ENCODE data around the gene MAPRE2. TPM values are rescaled to one million over a fixed set of nuclear protein-coding genes. Genes with fewer than 3 reads are reported as not detected.
A peak's percentile ranks its signal among the peaks of the same experiment; 100 is the strongest.

Gene MAPRE2
- total and polyA plus RNA-seq, 2 of the 13 experiments (the other 11 are each of a cell fraction or from before 2014, with no cell fraction given), result 34.5 to 67.9 TPM

DNA sequence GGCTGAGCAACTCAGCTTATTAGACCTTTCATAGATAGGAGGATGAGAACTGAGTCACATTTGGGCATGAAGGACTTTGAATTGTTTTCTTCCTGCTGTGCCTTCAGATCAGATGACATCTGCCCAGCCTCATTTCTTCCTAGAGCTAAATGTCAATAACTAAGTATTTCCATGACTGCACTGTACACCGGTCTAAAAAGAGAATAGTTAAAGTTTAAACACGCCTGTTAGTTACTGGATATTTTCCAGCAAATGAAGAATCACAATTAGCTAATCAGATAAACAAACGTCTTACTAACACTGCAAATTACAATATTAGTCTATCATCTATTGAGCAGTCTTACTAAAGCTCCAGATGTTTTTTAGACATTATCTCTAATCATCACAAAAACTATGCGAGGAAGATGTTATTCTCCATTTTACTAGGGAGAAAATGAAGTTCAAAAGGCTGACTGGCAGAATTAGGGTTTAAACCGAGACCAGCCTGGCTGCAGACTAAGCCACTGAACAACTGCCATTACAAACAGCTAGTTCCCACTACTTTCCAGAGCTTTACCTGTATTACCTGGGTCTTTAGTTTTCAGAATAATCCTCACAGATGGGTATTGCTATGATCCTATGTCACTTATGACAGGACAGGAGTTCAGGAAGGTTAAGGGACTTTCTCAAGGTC lies 130.2 kb downstream of the MAPRE2 start (continued):
- TF ChIP-seq MAZ (IDR thresholded peaks at IDR 0.05; ENCODE audit: borderline replicate concordance, low read depth, low read length) (no peak), MAZ (CRISPR knock-in tag; IDR thresholded peaks at IDR 0.05; ENCODE audit: low read depth) (no peak), ZKSCAN1 (IDR thresholded peaks at IDR 0.05; ENCODE audit: low read length) (no peak), ZNF891 (CRISPR knock-in tag; IDR thresholded peaks at IDR 0.05) (no peak), NFYC (CRISPR knock-in tag; IDR thresholded peaks at IDR 0.05) (no peak), SP2 (CRISPR knock-in tag; IDR thresholded peaks at IDR 0.05) (no peak), NKX3-1 (CRISPR knock-in tag; IDR thresholded peaks at IDR 0.05) (no peak), ZMYM3 (CRISPR knock-in tag; IDR thresholded peaks at IDR 0.05) (no peak), MYC (CRISPR knock-in tag; IDR thresholded peaks at IDR 0.05; ENCODE audit: borderline replicate concordance) (no peak), ZNF563 (CRISPR knock-in tag; IDR thresholded peaks at IDR 0.05) (no peak), ZNF17 (CRISPR knock-in tag; IDR thresholded peaks at IDR 0.05) (no peak), ZNF549 (CRISPR knock-in tag; IDR thresholded peaks at IDR 0.05) (no peak), SMARCC2 (IDR thresholded peaks at IDR 0.05) (no peak), ZNF33B (CRISPR knock-in tag; IDR thresholded peaks at IDR 0.05) (no peak), HOXA3 (CRISPR knock-in tag; IDR thresholded peaks at IDR 0.05) (no peak), TCF7L2 (IDR thresholded peaks at IDR 0.05; ENCODE audit: low read depth, low read length) (no peak), NFE2 (CRISPR knock-in tag; IDR thresholded peaks at IDR 0.05) (no peak), ZNF644 (CRISPR knock-in tag; IDR thresholded peaks at IDR 0.05; ENCODE audit: low read depth) (no peak), ZSCAN9 (CRISPR knock-in tag; IDR thresholded peaks at IDR 0.05; ENCODE audit: borderline replicate concordance) (peak; percentile 21; the same call in 1 of the 2 replicates), PHF5A (CRISPR knock-in tag; IDR thresholded peaks at IDR 0.05; ENCODE audit: low read depth, unreplicated experiment) (no peak), REPIN1 (CRISPR knock-in tag; IDR thresholded peaks at IDR 0.05; ENCODE audit: borderline replicate concordance, low read depth) (no peak)
- TF ChIP-seq, protein P1, sequence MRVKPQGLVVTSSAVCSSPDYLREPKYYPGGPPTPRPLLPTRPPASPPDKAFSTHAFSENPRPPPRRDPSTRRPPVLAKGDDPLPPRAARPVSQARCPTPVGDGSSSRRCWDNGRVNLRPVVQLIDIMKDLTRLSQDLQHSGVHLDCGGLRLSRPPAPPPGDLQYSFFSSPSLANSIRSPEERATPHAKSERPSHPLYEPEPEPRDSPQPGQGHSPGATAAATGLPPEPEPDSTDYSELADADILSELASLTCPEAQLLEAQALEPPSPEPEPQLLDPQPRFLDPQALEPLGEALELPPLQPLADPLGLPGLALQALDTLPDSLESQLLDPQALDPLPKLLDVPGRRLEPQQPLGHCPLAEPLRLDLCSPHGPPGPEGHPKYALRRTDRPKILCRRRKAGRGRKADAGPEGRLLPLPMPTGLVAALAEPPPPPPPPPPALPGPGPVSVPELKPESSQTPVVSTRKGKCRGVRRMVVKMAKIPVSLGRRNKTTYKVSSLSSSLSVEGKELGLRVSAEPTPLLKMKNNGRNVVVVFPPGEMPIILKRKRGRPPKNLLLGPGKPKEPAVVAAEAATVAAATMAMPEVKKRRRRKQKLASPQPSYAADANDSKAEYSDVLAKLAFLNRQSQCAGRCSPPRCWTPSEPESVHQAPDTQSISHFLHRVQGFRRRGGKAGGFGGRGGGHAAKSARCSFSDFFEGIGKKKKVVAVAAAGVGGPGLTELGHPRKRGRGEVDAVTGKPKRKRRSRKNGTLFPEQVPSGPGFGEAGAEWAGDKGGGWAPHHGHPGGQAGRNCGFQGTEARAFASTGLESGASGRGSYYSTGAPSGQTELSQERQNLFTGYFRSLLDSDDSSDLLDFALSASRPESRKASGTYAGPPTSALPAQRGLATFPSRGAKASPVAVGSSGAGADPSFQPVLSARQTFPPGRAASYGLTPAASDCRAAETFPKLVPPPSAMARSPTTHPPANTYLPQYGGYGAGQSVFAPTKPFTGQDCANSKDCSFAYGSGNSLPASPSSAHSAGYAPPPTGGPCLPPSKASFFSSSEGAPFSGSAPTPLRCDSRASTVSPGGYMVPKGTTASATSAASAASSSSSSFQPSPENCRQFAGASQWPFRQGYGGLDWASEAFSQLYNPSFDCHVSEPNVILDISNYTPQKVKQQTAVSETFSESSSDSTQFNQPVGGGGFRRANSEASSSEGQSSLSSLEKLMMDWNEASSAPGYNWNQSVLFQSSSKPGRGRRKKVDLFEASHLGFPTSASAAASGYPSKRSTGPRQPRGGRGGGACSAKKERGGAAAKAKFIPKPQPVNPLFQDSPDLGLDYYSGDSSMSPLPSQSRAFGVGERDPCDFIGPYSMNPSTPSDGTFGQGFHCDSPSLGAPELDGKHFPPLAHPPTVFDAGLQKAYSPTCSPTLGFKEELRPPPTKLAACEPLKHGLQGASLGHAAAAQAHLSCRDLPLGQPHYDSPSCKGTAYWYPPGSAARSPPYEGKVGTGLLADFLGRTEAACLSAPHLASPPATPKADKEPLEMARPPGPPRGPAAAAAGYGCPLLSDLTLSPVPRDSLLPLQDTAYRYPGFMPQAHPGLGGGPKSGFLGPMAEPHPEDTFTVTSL (CRISPR knock-in tag; IDR thresholded peaks at IDR 0.05; ENCODE audit: borderline replicate concordance), result peak; percentile 83; the same call in 1 of the 2 replicates
- TF ChIP-seq, protein P2, sequence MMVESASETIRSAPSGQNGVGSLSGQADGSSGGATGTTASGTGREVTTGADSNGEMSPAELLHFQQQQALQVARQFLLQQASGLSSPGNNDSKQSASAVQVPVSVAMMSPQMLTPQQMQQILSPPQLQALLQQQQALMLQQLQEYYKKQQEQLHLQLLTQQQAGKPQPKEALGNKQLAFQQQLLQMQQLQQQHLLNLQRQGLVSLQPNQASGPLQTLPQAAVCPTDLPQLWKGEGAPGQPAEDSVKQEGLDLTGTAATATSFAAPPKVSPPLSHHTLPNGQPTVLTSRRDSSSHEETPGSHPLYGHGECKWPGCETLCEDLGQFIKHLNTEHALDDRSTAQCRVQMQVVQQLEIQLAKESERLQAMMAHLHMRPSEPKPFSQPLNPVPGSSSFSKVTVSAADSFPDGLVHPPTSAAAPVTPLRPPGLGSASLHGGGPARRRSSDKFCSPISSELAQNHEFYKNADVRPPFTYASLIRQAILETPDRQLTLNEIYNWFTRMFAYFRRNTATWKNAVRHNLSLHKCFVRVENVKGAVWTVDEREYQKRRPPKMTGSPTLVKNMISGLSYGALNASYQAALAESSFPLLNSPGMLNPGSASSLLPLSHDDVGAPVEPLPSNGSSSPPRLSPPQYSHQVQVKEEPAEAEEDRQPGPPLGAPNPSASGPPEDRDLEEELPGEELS (CRISPR knock-in tag; IDR thresholded peaks at IDR 0.05), result peak; percentile 87
- TF ChIP-seq, protein P3, sequence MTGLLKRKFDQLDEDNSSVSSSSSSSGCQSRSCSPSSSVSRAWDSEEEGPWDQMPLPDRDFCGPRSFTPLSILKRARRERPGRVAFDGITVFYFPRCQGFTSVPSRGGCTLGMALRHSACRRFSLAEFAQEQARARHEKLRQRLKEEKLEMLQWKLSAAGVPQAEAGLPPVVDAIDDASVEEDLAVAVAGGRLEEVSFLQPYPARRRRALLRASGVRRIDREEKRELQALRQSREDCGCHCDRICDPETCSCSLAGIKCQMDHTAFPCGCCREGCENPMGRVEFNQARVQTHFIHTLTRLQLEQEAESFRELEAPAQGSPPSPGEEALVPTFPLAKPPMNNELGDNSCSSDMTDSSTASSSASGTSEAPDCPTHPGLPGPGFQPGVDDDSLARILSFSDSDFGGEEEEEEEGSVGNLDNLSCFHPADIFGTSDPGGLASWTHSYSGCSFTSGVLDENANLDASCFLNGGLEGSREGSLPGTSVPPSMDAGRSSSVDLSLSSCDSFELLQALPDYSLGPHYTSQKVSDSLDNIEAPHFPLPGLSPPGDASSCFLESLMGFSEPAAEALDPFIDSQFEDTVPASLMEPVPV (CRISPR knock-in tag; IDR thresholded peaks at IDR 0.05), result no peak

Measured in HepG2 (cell line).